Activated CD4-positive, CD25-positive, alpha-beta regulatory T cell treated with anti-CD3 and anti-CD28 coated beads, Interleukin-2, amount 50 U/mL, for 16 hours (primary cell): ENCODE data around the gene CLEC18B.
"Not testable (repeated sequence)": the region's sequence is repeated elsewhere in the genome, so short reads cannot be mapped to it uniquely, and the experiment has no call there.

Experiments used
- DNase-seq: peaks from one replicate; pipeline ENCODE4 v3.0.0-alpha.2; 2020; ENCODE audit warnings: low read depth, low spot score

Gene CLEC18B

DNA sequence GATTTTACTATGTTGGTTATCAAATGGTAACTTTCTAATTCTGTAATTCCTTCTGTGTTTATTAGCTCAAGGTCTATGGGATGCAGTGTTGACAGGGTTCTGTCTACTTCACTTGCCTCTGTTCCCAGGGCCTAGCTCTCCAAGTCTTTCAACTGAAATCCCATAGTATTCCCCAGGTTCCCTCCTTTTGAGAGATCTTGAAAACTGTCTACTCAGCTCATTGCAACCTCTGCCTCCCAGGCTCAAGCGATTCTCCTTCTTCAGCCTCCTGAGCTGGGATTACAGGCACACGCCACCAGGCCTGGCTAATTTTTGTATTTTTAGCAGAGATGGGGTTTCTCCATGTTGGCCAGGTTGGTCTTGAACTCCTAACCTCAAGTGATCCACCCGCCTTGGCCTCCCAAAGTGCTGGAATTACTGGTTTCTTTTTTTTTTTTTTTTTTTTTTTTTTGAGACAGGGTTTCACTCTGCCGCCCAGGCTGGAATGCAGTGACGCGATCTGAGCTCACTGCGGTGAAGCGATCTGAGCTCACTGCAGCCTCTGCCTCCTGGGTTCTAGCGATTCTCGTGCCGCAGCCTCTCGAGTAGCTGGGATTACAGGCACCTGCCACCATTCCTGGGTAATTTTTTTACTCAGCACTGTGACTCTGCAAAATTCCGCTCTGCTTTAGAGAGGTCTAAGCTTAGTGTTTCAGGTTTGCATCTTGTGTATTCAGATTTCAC, 22.5 kb upstream of the CLEC18B start:
- not testable (repeated sequence) for DNase-seq

DNA sequence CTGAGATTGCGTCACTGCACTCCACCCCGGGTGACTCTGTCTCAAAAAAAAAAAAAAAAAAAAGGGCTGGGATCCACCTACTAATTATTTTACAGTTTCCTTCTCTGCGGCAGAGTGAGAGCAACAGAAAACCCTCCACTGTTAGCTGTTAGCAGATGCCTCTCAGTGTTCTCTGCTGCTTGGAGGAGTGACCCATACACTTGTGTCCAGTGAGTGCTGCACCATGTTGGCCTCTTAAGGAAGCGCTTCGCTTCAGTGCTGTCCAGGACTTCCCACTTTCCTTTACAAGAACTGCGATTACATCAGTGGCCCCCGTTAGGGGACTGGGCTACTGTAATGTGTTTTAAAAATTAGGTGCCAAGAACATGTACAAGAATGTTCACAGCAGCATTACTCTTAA, 18.4 kb upstream of the CLEC18B start:
- DNase-seq = no peak

DNA sequence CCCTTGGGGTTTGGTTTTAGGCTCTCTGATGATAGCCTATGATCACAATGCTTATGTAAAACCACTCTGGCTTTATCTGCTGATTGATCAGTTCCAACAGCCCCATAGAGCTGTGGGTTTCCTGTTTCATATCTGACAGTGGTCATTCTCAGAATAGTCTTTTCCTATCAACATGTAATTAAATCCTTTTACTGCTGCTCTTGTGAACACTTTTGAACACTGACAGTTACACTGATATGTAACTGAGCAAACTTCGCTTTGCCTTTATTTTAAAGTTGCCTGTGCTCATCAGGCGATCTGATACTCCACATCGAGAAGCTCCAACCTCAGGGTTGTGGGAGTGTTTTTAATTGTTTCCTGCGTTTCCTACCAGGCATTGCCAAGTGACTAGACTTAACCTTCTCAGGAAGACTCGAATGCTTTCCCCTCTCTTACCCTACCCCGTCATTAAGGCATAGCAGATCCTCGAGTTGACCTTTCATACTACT, 17.3 kb upstream of the CLEC18B start:
- DNase-seq = no peak

DNA sequence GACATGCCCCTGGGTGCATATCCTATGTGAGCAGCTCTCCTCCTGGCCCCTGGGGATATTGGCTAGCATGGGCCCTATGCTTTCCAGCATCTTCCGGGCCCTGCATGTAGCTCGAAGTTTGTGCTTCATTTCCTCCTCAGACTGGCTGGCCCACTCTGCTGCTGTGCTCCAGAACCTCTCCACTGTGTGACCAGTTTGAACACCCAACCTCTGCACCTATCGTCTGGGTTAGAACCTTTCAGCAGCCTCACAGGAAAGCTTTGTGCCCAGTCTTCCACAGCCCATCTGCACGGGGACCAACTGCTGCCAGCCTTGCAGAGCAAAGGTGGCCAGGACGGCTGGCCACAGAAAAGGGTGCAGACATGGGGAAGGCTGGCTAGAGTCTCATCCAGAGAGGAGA, 10.2 kb upstream of the CLEC18B start:
- DNase-seq = no peak

DNA sequence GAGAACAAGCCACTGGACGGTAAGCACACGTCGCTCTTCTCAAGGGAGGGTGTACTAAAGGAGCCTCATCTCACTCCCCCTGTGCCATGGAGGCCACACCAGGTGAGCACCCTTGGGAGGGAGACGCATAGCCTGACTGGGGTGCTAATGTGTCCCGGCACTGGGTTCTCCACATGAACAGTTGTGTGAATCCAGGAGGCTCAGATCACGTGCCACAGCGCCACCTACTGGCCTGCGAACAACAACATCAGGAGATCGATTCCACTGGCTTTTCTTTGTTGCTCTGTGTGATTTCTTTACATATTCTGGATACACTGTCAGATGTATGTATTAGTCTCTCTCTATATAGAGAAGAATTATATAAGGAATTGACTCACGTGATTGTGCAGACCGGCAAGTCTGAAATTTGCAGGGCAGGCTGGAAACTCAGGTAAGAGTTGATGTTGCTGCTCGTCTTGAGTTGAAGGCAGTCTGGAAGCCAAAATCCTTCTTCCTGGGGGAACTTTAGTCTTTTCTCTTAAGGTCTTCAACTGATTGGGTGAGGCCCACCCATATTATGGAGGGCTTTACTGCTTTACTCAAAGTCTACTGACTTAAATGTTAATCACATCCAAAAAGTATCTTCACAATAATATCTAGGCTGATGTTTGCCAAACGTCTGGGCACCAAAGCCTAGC, 8.9 kb upstream of the CLEC18B start:
- DNase-seq = peak; percentile 30

DNA sequence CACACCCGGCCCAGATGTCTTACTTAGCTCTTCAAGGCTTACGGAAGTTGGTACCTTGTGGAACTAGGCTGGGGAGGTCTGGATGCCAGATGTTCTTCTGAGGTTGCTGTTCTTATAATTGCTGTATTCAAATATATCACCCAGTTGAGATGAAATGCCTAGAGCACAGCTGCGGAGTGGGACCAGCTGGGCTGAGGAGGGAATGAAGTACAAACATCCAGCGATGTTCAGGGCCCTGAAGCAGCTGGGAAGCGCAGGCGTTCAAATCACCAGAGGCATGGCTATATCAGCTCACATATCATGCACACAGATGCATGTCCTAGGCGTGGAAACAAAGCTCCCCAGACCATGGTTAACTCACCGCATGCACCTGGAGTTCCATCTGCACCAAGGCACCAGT, 7.2 kb upstream of the CLEC18B start:
- DNase-seq = not testable (repeated sequence)

DNA sequence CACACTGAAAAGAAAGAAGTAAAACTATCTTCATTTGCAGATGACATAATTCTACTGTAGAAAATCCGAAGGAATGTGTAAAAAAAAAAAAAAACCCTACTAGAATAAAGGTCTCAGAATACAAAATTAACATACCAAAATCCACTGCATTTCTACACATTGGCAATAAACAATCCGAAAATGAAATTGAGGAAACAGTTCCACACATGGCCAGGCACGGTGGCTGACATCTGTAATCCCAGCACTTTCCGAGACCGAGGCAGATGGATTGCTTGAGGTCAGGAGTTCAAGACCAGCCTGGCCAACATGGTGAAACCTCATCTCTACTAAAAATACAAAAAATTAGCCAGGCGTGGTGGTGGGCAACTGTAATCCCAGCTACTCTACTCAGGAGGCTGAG, 4.5 kb upstream of the CLEC18B start:
- not testable (repeated sequence) for DNase-seq

DNA sequence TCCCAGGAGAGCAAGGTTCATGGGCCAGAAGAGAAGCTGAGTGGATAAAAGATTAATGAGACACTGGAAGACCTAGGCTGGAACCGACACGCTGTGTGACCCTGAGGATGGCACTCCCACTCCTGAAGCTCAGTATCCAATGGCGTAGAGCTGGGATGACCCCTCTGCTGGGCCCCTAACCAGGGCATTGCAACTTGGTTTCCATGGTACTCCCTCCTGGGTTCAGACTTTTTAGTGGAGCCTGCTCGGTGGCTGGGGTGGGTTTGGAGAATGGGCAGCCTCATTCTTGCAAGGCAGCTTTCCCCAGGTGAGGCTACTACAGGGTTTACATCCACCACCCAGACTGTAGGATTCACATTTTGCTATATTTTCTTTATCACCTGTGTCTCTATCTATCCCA, 2.4 kb upstream of the CLEC18B start:
- not testable (repeated sequence) for DNase-seq

DNA sequence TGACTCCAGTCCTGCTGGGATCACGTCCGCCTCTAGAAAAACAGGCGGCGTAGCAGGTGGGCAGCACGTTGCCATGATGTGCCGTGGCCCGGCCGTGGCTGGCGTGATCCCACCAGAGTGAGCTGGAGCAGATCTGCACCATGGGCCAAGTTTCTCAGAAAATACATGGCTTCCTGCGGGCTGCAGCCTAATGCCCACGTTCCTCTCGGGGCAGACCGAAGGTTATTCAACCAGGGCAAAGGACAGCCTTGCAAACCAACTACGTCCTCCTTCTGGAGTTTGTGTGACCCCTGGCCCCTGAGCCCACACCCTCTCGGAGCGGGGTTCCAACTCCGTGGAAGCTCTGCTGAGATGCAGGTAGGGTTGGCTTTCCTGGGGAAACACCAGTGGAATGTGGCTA, 808 bp upstream of the CLEC18B start:
- DNase-seq = not testable (repeated sequence)

DNA sequence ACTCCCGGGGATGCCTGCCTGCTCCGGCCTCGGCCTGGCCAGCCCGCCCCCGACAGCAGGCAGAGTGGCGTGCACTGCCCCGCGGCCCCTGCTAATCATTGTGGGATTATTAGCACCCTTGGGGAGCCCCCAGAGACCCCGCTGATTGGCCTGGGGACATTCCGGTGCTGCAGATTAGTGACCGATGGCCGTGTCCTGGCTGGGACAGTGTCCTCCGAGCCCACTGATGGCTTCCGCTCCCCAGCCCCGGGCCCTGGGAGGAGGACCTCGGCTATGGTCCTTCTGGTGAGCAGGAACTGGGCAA, 156 bp upstream of the CLEC18B start:
- DNase-seq = not testable (repeated sequence)

DNA sequence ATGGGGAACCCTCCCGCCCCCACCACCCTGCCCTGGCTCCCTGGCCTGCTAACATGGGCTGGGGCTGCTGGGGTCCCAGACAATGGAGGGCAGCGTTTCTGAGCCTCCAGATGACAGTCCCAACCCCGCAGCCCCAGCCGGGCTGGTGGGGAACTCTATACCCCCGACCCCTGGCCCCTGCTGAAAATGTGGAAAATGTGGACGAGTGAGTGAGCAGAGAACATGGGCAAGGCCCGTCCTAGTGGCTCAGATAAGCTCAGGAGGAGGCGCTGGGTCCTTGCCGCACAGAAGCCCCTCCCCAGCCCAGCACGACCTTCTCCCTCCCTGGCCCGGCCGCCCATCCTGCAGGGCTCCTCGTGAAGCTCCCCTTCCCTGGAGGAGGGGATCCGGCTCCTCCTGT, 1.5 kb downstream of the CLEC18B start:
- not testable (repeated sequence) for DNase-seq

DNA sequence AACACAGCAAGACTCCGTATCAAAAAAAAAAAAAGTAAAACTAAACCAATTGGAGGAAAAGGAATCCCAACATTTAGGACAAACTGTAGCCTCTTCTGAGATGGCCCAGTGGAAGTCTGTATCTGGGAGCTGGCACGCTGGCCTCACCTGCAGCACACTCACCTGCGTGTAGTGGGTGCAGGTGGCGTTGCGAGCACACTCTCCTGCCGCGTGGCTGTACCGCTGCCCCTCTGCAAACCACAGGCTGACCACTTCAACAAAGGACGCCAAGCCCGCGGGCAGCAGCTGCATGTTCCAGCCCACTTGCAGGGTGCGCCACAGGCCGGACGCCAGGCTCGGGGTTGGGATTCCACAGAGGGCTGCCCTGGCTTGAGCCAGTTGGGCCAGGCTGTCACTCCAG, 3.4 kb downstream of the CLEC18B start:
- DNase-seq = not testable (repeated sequence)

DNA sequence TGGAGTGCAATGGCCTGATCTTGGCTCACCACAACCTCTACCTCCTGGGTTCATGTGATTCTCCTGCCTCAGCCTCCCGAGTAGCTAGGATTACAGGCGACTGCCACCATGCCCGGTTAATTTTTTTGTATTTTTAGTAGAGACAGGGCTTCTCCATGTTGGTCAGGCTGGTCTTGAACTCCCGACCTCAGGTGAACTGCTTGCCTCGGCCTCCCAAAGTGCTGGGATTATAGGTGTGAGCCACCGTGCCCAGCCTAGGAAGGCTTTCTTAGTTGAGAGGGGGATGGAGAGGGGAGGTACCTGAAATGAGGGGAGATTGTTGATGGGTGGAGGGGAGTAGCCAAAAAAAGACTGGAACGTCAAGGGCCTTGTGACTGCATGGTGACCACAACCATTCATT, 7.4 kb downstream of the CLEC18B start:
- DNase-seq = not testable (repeated sequence)

DNA sequence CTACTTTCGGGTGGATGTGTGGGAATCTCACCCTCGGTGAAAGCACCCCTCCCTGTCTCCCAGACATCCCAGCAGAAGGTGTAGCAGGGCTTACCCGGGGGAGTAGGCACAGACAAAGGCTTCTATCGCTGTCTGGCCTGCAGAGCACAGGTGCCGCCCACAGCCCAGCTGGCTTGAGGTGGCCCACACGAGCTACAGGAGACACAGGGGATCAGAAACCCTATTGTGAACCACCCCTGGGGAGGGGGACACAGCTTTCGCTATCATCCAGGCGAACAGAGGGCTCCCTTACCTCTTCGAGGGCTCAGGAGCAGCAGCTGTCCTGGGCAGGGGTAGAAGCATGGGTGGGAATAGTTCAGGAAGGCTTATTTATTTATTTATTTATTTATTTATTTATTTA, 7.8 kb downstream of the CLEC18B start:
- DNase-seq = not testable (repeated sequence)

DNA sequence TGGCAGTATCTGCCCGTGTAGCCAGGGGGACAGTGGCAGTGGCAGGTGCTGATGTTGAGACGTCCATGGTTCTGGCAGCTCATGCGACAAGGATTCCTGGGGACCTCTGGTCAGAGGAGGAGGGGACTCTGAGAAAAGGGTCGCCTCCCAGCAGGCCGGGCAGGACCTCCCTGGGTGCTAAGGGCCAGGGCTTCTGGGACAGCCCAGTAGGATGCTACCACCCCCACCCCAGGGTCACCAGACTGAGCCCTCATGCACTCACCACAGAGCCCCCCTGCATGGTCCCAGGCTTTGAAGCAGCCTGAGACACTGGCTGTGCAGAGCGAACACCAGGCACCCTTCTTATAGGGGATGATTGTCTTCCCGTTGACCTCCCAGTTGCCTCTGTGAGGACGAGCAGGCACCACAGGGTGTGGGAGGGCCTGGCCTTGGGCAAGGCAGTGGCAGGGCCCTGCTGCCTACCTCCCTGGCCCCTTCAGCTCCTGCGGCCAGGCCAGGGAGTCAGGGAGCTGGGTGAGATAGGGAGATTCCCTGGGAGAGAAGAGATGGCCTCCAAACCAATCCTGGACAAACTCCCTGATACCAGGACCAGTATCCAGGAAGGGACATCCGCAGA, 8.4 kb downstream of the CLEC18B start:
- not testable (repeated sequence) for DNase-seq

DNA sequence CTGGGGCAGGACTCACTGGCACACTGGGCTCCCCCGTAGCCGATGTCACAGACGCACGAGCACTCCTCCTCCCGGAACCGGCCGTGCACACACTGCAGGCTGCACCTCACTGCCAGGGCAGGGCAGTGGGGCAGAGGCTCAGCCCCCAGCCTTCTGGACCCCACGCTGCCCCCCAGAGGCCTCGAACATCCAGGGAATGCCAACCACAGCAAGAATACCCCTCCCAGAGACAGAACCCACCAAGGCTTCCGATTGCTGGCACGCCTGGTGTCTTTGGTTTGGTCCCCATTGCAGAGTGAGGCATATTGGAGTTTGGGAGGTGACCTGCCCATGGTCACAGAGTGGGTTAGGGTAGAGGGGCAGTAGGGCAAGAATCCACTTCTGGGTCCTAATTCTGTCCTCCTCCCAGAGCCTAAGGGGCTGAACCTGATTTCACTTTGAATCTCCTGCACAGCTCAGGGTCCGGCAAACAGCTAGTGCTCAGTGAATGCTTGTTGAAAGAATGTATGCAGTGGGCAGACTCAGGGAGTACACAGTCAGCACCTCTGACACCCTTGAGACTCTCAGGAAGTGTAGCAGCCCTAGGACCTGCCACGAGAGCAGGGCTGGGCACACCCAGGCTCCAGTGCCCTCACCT, 9.0 kb downstream of the CLEC18B start:
- DNase-seq = not testable (repeated sequence)

DNA sequence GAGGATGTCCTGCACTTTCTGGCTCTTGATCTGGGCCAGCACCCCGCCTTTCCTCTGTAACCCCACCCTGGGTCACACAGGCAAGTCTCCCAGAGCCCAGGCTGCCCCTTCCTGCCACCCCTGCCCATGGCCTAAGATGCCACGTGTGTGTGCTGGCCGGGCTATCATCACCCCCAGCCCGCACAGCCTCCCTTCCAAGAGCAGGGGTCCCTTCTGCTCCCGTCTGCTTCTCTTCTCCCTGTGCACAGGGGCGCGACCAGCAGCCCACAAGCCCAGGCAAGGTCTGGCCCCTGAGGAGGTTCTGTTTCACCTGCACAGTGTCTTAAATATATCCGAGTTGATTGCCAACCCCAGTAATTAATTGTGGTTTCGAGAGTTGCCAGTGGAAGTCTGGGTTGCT, 10.3 kb downstream of the CLEC18B start:
- not testable (repeated sequence) for DNase-seq

DNA sequence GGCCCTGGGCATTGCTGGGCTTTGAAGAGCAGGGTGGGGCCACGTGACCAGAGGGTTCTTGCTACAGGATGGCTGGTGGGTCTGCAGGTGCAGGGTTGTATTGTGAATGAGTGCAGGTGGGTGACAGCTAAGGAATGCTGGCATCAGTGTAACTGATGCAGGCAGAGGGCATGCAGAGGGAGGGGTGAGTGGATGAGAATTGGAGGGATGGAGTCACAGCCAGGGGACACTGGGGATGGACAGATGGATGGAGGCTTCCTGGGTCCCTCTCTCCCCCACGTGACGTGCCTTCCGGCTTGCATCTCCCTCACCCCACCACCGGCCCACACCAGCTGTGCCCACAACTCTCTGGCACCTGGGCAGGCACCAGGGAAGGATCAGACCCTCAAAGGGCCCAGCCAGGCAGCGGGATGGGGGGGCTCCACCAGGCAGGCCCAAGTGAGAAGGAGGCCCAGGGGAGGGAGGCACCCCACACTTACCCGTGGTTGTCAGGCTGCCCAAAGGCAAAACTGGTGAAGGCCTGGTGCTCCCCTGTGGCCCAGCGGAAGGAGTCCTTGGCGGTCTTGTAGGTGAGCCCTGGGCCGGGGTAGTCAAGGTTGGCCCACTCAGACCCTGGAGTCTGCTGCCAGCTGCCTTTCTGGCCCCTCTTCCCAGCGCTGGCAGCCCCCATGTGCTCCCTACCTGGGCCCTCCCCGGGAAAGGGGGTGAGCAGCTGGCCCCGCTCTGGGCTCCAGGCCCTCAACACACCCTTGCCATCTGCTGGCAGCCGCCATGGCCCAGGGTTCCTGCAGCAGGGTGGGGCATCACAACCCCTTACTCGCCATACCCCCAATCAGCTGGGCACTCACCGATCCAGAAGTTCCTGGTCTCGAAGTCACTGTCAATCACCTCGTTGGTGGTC, 11.0 kb downstream of the CLEC18B start:
- DNase-seq = not testable (repeated sequence)

DNA sequence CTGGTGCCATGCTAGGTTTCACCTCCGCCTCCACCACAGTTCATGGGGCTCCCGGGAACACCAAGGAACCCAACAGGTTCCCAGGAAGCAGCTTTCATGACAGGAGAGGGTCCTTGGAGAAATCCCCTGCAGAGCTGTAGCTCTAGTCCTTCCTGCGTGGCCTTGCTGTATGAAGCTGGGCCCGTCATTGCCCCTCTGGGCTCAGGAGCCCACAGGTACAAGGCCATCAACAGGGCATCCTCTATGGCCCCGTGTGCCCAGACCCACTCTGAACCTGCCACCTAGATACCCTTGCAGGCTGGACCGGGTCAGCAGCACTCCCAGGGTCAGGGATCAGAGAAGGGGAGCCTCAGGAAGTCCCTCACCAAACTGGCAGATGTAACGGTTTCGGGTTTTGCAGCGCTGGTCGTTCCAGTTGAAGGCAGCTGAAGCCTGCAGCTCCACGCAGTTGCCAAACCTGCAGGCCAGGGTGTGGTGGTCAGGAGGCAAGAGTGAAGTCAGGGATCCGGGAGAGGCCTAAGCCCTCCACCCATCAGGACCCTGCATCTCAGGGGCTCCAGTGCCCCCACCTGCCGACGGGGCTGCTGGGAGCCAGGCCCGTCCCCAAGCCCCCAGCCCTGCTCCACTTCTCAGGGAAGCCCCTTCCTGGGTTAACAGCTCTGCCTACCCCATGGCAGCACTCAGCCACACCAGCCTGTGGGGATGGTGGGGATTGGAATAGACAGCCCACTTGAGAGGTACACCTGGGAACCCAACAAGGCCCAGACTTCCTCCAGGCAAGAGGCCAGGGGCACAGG, 11.9 kb downstream of the CLEC18B start:
- not testable (repeated sequence) for DNase-seq

DNA sequence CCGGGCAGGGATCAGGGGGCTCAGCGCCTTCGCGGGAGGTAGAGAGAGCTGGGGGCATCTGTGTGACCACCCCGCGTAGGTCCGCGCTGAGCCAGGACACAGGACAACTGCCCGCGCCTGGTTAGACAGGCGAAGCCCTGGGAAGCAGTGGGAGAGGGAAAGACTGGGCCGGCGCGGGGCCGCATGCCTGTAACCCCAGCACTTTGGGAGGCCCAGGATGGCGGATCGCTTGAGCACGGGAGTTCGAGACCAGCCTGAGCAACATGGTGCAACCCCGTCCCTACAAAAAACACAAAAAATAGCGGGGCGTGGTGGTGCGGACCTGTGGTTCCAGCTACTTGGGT, 13.9 kb downstream of the CLEC18B start:
- not testable (repeated sequence) for DNase-seq
